Panc1 (cell line): ENCODE measurements around the gene DTNB. TPM values are rescaled to one million over a fixed set of nuclear protein-coding genes. Genes with fewer than 3 reads are reported as not detected.

Source experiments
- ATAC-seq: fragments of 200-7000 bp; cut with Tn5 transposase; 2 replicates; pipeline ENCODE4 v1.9.1; 2020; ENCODE audit warnings: mild to moderate bottlenecking, moderate library complexity
- BruUV-seq: library from RNA; stranded (reverse); fragments of 400-500 nt; replicated peaks from 2 replicates; lab custom pipeline; 2021; lab: Mats Ljungman, UMichigan
- CTCF ChIA-PET: fragments of 300-600 bp; sonication (Branson Sonifier 250); formaldehyde crosslinking; loops from one replicate; lab custom pipeline; 2022; ENCODE audit warnings: antibody characterized with exemption; lab: Charles Lee
- POLR2A ChIA-PET: fragments of 300-600 bp; sonication (Branson Sonifier 250); formaldehyde crosslinking; loops from one replicate; lab custom pipeline; 2022; ENCODE audit warnings: antibody characterized with exemption; lab: Charles Lee
- DNase-seq: peaks from one replicate; pipeline ENCODE4 v3.0.0-alpha.2; 2010; ENCODE audit warnings: low read depth, low spot score
- H3K27ac ChIP-seq: 2 replicates; pipeline ENCODE4 v1.5.1; 2011; ENCODE audit warnings: mild to moderate bottlenecking, low read length, inconsistent platforms
- H3K27me3 ChIP-seq: fragments of 200-500 bp; sonication (Bioruptor generic); 2 replicates; pipeline ENCODE4 v1.6.0; 2014; ENCODE audit warnings: low read length, inconsistent platforms; ENCODE audit not compliant: control insufficient read depth, insufficient read depth
- H3K36me3 ChIP-seq: fragments of 200-500 bp; sonication (Bioruptor generic); 2 replicates; pipeline ENCODE4 v1.5.1; 2014; ENCODE audit warnings: inconsistent platforms, mild to moderate bottlenecking, low read length, moderate library complexity; ENCODE audit not compliant: control insufficient read depth, insufficient read depth
- H3K4me1 ChIP-seq: 2 replicates; pipeline ENCODE4 v1.5.1; 2011; ENCODE audit warnings: inconsistent platforms, mild to moderate bottlenecking, low read length, moderate library complexity; ENCODE audit not compliant: control insufficient read depth, insufficient read depth
- H3K4me3 ChIP-seq, 2 experiments: 2 replicates each; pipeline ENCODE4 v1.5.1; 2011 to 2012; ENCODE audit warnings: low read depth in 2 of 2, low read length in 2 of 2, mild to moderate bottlenecking in 2 of 2, inconsistent platforms in 1 of 2, moderate library complexity in 1 of 2
- H3K9me3 ChIP-seq: fragments of 200-500 bp; sonication (Bioruptor generic); 2 replicates; pipeline ENCODE4 v1.5.1; 2014; ENCODE audit warnings: low read depth, mild to moderate bottlenecking, inconsistent platforms, low read length, moderate library complexity; ENCODE audit not compliant: control insufficient read depth, insufficient read depth
- CTCF ChIP-seq: fragments of 450-650 bp; IDR thresholded peaks from 2 replicates; pipeline ENCODE4 v1.5.1; 2017; ENCODE audit warnings: mild to moderate bottlenecking
- POLR2AphosphoS5 ChIP-seq: IDR thresholded peaks from 2 replicates; pipeline ENCODE4 v1.6.1; 2012; ENCODE audit warnings: mild to moderate bottlenecking, low read depth, low read length, moderate library complexity
- SIN3A ChIP-seq: IDR thresholded peaks from 2 replicates; pipeline ENCODE4 v1.6.1; 2012; ENCODE audit warnings: low read depth, mild to moderate bottlenecking, low read length, moderate library complexity, borderline replicate concordance; ENCODE audit not compliant: insufficient read depth
- TCF7L2 ChIP-seq: IDR thresholded peaks from 2 replicates; pipeline ENCODE4 v1.6.1; 2011; ENCODE audit warnings: mild to moderate bottlenecking, low read depth, low read length, inconsistent platforms
- in situ Hi-C: cut with HindIII; loops from 2 replicates; pipeline ENCODE4 v1.10.0; 2016; ENCODE audit warnings: low sequenced_read_pairs, low pct_unique_long_range_greater_than_20kb
- intact Hi-C: fragments of 100-400 bp; cut with micrococcal nuclease; formaldehyde crosslinking; loops from one replicate; pipeline ENCODE4 v1.10.0; 2022; ENCODE audit not compliant: unreplicated experiment
- total RNA-seq: library from RNA; stranded (reverse); gene quantifications from one replicate; pipeline ENCODE4 v1.2.1, GENCODE V29; 2021; ENCODE audit not compliant: unreplicated experiment
- TF ChIP-seq, protein P1 (sequence below), 2 experiments: IDR thresholded peaks; 2 replicates each; pipeline ENCODE4 v1.6.1; 2011 to 2012; ENCODE audit warnings: low read depth in 2 of 2, control low read depth in 1 of 2, low read length in 1 of 2, mild to moderate bottlenecking in 1 of 2, moderate library complexity in 1 of 2; ENCODE audit not compliant: insufficient read depth in 1 of 2

Gene DTNB
- total RNA-seq, 1 experiment from 2014 or later: 37.8 TPM

GRCh38 chr2:25619185-25619584 lies 54.2 kb downstream of the DTNB start:
- Histone ChIP-seq H3K4me3 (peak overlapping the region in 1 of 2 experiments; percentile 27; a peak in 1 of 4 replicates), H3K27me3 (no peaks in the 10 kb centered on the region), H3K27ac (peak overlapping the region; percentile 19), H3K9me3 (no peaks in the 10 kb centered on the region), H3K36me3 (no peaks in the 10 kb centered on the region), H3K4me1 (peaks cover 37% of the 10 kb centered on the region)
- DNase-seq (no peak), ATAC-seq (no peak)
- intact Hi-C loops: no loop called here
- in situ Hi-C loops: no loop called here
- ChIA-PET POLR2A (no interaction called here), CTCF (interaction anchor here (1.6 kb wide), 1 partner anchor 45 kb away, joined by 5 read pairs; no protein-coding TSS in a partner anchor)
- no TSS peak for BruUV-seq
- TF ChIP-seq, protein P1, sequence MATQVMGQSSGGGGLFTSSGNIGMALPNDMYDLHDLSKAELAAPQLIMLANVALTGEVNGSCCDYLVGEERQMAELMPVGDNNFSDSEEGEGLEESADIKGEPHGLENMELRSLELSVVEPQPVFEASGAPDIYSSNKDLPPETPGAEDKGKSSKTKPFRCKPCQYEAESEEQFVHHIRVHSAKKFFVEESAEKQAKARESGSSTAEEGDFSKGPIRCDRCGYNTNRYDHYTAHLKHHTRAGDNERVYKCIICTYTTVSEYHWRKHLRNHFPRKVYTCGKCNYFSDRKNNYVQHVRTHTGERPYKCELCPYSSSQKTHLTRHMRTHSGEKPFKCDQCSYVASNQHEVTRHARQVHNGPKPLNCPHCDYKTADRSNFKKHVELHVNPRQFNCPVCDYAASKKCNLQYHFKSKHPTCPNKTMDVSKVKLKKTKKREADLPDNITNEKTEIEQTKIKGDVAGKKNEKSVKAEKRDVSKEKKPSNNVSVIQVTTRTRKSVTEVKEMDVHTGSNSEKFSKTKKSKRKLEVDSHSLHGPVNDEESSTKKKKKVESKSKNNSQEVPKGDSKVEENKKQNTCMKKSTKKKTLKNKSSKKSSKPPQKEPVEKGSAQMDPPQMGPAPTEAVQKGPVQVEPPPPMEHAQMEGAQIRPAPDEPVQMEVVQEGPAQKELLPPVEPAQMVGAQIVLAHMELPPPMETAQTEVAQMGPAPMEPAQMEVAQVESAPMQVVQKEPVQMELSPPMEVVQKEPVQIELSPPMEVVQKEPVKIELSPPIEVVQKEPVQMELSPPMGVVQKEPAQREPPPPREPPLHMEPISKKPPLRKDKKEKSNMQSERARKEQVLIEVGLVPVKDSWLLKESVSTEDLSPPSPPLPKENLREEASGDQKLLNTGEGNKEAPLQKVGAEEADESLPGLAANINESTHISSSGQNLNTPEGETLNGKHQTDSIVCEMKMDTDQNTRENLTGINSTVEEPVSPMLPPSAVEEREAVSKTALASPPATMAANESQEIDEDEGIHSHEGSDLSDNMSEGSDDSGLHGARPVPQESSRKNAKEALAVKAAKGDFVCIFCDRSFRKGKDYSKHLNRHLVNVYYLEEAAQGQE (IDR thresholded peaks at IDR 0.05; ENCODE audit: insufficient read depth in 1 of 2, low read depth in 2 of 2, low read length in 1 of 2): no peak
- TF ChIP-seq POLR2AphosphoS5 (no peak), SIN3A (no peak), CTCF (no peak), TCF7L2 (no peak)

DNA sequence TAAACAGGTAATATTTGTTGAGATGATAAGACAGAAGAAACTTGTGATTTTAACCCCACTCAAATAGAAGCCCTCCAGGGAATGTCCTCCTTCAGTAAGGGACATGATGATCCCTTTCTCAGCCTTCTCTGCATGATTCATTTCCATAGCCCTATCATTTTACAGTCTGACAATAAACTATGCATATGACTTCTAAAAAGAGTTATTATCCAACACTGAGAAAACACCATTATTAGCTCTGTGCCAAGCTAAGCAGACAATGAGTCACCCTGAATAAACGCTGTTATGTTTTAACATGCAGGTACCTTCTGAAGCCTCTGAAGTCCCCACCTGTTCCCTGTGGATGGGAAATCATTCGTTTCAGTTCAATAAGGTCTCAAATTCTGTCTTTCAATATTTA lies 54.7 kb downstream of the DTNB start:
- in situ Hi-C loops (no loop called here), intact Hi-C loops (no loop called here)
- ChIA-PET CTCF (interaction anchor here (0.8 to 1.6 kb wide), 2 partner anchors 46 to 80 kb away, joined by 3 to 5 read pairs; no protein-coding TSS in a partner anchor), POLR2A (interaction anchor here (0.5 kb wide), 1 partner anchor 10 kb away, joined by 18 read pairs; no protein-coding TSS in a partner anchor)
- peaks cover 37% of the 10 kb centered on the region for H3K4me1 ChIP-seq
- H3K4me3 ChIP-seq: peak overlapping the region in 1 of 2 experiments; percentile 27; a peak in 2 of 4 replicates
- H3K27ac ChIP-seq: peak overlapping the region; percentile 52
- ATAC-seq: peak; percentile 86
- H3K27me3 ChIP-seq: no peaks in the 10 kb centered on the region
- H3K36me3 ChIP-seq: no peaks in the 10 kb centered on the region
- peak; percentile 75 for DNase-seq
- no peaks in the 10 kb centered on the region for H3K9me3 ChIP-seq
- no TSS peak for BruUV-seq
- TF ChIP-seq CTCF: no peak
- TF ChIP-seq TCF7L2: no peak
- no peak for TF ChIP-seq POLR2AphosphoS5
- TF ChIP-seq, protein P1 (IDR thresholded peaks at IDR 0.05; ENCODE audit: insufficient read depth in 1 of 2, low read depth in 2 of 2, low read length in 1 of 2): no peak
- TF ChIP-seq SIN3A: no peak
